NCI-H1105 (cell line): ENCODE results near the gene PATE3.

Source experiments
- DNase-seq: peaks from one replicate; lab custom pipeline; 2025; lab: John Stamatoyannopoulos, UW

Gene PATE3

GRCh38 chr11:125787827-125788226 lies at the start of gene PATE3:
Gene PATE3 (plus strand): TSS chr11:125788127. CDS start chr11:125788152, 25 bp downstream.
- no peak for DNase-seq

GRCh38 chr11:125740617-125741016 lies 47.3 kb upstream of the PATE3 start:
- no peak for DNase-seq

- no peak for DNase-seq
Observed at GRCh38 chr11:125743681-125744080, 44.2 kb upstream of the PATE3 start.

- no peak for DNase-seq
Observed at GRCh38 chr11:125745979-125746378, 41.9 kb upstream of the PATE3 start, which contains the start of gene PATE1. Gene PATE1 (plus strand): TSS chr11:125746279. CDS start chr11:125746305, 26 bp downstream.

GRCh38 chr11:125750629-125751028 lies 37.3 kb upstream of the PATE3 start:
- DNase-seq = no peak

GRCh38 chr11:125756050-125756449 lies 31.9 kb upstream of the PATE3 start:
- DNase-seq = no peak

GRCh38 chr11:125762445-125762844 lies 25.5 kb upstream of the PATE3 start:
- DNase-seq = no peak

- DNase-seq = no peak
Observed at GRCh38 chr11:125763483-125763882, 24.4 kb upstream of the PATE3 start.

GRCh38 chr11:125766251-125766650 lies 21.7 kb upstream of the PATE3 start:
- DNase-seq = no peak

- no peak for DNase-seq
Observed at GRCh38 chr11:125768336-125769046, 19.4 kb upstream of the PATE3 start.

GRCh38 chr11:125770583-125770982 lies 17.3 kb upstream of the PATE3 start:
- DNase-seq = no peak

- DNase-seq = no peak
Observed at GRCh38 chr11:125772834-125773505, 15.0 kb upstream of the PATE3 start.

- DNase-seq = no peak
Observed at GRCh38 chr11:125773516-125773915, 14.4 kb upstream of the PATE3 start.

- DNase-seq = no peak
Observed at GRCh38 chr11:125777309-125777708, 10.6 kb upstream of the PATE3 start.

GRCh38 chr11:125778728-125779127 lies 9.2 kb upstream of the PATE3 start, which contains the start of gene PATE2:
Gene PATE2 (minus strand): TSS chr11:125778828. CDS start chr11:125778773, 55 bp downstream.
- no peak for DNase-seq

GRCh38 chr11:125784678-125785077 lies 3.2 kb upstream of the PATE3 start:
- no peak for DNase-seq

GRCh38 chr11:125790825-125791224 lies 2.9 kb downstream of the PATE3 start:
- DNase-seq = no peak

- DNase-seq = no peak
Observed at GRCh38 chr11:125797641-125798040, 9.7 kb downstream of the PATE3 start.

- no peak for DNase-seq
Observed at GRCh38 chr11:125799808-125800207, 11.9 kb downstream of the PATE3 start.

GRCh38 chr11:125802387-125802786 lies 14.5 kb downstream of the PATE3 start:
- DNase-seq = no peak

GRCh38 chr11:125807909-125808308 lies 20.0 kb downstream of the PATE3 start:
- DNase-seq = no peak

GRCh38 chr11:125833016-125833415 lies 45.1 kb downstream of the PATE3 start, which contains the start of gene PATE4:
Gene PATE4 (plus strand): TSS chr11:125833316. CDS start chr11:125833360, 44 bp downstream.
- no peak for DNase-seq

GRCh38 chr11:125835748-125836147 lies 47.8 kb downstream of the PATE3 start:
- no peak for DNase-seq
